Measurements from ENCODE around the gene TTC21B.
A peak's percentile ranks its signal among the peaks of the same experiment; 100 is the strongest.
"Not testable (repeated sequence)": the region's sequence is repeated elsewhere in the genome, so short reads cannot be mapped to it uniquely, and the experiment has no call there.

TTC21B gene

GRCh38 chr2:165953655-165954606 is at the start of gene TTC21B:
TSS of gene TTC21B (minus strand) at chr2:165953776. CDS start at chr2:165953705, 71 bp downstream.
- peak; percentile 84 for FAIRE-seq

- FAIRE-seq = no peak
These were observed 46.8 kb upstream of the TTC21B start for GRCh38 chr2:166000401-166000800.

GRCh38 chr2:165990846-165991245 is 37.3 kb upstream of the TTC21B start:
- no peak for FAIRE-seq

GRCh38 chr2:165989851-165990250 is 36.3 kb upstream of the TTC21B start:
- no peak for FAIRE-seq

GRCh38 chr2:165985120-165985519 is 31.5 kb upstream of the TTC21B start:
- FAIRE-seq = no peak

GRCh38 chr2:165972161-165972560 is 18.6 kb upstream of the TTC21B start:
- not testable (repeated sequence) for FAIRE-seq

GRCh38 chr2:165970663-165971062 is 17.1 kb upstream of the TTC21B start:
- no peak for FAIRE-seq

- FAIRE-seq = no peak
These were observed 15.7 kb upstream of the TTC21B start for GRCh38 chr2:165969227-165969626.

- FAIRE-seq = no peak
These were observed 14.2 kb upstream of the TTC21B start for GRCh38 chr2:165967746-165968145.

GRCh38 chr2:165961818-165962217 is 8.2 kb upstream of the TTC21B start:
- FAIRE-seq = no peak

GRCh38 chr2:165959371-165959770 is 5.8 kb upstream of the TTC21B start:
- FAIRE-seq = no peak

- no peak for FAIRE-seq
These were observed 4.9 kb upstream of the TTC21B start for GRCh38 chr2:165958313-165958960.

GRCh38 chr2:165957030-165957675 is 3.6 kb upstream of the TTC21B start:
- no peak for FAIRE-seq

GRCh38 chr2:165953306-165953654 is 296 bp downstream of the TTC21B start:
- FAIRE-seq = no peak

GRCh38 chr2:165952741-165953211 is 800 bp downstream of the TTC21B start:
- no peak for FAIRE-seq

GRCh38 chr2:165952085-165952484 is 1.5 kb downstream of the TTC21B start:
- FAIRE-seq = no peak

GRCh38 chr2:165950438-165950837 is 3.1 kb downstream of the TTC21B start:
- no peak for FAIRE-seq

GRCh38 chr2:165941827-165942226 is 11.7 kb downstream of the TTC21B start:
- FAIRE-seq = no peak

- FAIRE-seq = no peak
These were observed 15.3 kb downstream of the TTC21B start for GRCh38 chr2:165938237-165938636.

- FAIRE-seq = peak; percentile 11
These were observed 20.2 kb downstream of the TTC21B start for GRCh38 chr2:165933211-165933910.

- no peak for FAIRE-seq
These were observed 25.8 kb downstream of the TTC21B start for GRCh38 chr2:165927774-165928173.

- no peak for FAIRE-seq
These were observed 26.2 kb downstream of the TTC21B start for GRCh38 chr2:165927353-165927752.

- FAIRE-seq = no peak
These were observed 28.6 kb downstream of the TTC21B start for GRCh38 chr2:165924946-165925345.
